Activated CD8-positive, alpha-beta memory T cell treated with anti-CD3 and anti-CD28 coated beads, Interleukin-2, amount 50 U/mL, for 24 hours (primary cell): Measurements from ENCODE around the gene CARNS1.
"Not testable (repeated sequence)": the region's sequence is repeated elsewhere in the genome, so short reads cannot be mapped to it uniquely, and the experiment has no call there.

Experiments
- DNase-seq: peaks from one replicate; pipeline ENCODE4 v3.0.0-alpha.2; 2020; ENCODE audit errors: extremely low read depth

CARNS1 gene

GRCh38 chr11:67396259-67396581 is 19.3 kb upstream of the CARNS1 start:
- no peak for DNase-seq

GRCh38 chr11:67396587-67397389 is 18.7 kb upstream of the CARNS1 start:
- no peak for DNase-seq

DNA sequence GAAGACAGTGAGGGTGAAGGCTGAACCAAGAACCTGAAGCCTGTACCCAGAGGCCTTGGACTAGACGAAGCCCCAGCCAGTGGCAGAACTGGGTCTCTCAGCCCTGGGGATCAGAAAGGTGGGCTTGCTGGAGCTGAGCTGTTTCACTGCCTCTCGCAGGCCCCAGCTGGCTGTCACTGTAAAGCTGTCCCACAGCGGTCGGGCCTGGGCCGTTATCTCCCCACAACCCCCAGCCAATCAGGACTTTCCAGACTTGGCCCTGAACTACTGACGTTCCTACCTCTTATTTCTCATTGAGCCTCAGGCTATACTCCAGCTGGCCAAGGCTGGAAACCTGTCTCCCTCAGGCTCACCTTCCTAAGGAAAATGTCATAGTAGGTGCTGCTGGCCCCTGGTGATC is 17.9 kb upstream of the CARNS1 start:
- DNase-seq, result no peak

GRCh38 chr11:67397986-67398660 is 17.4 kb upstream of the CARNS1 start:
- DNase-seq, result no peak

DNA sequence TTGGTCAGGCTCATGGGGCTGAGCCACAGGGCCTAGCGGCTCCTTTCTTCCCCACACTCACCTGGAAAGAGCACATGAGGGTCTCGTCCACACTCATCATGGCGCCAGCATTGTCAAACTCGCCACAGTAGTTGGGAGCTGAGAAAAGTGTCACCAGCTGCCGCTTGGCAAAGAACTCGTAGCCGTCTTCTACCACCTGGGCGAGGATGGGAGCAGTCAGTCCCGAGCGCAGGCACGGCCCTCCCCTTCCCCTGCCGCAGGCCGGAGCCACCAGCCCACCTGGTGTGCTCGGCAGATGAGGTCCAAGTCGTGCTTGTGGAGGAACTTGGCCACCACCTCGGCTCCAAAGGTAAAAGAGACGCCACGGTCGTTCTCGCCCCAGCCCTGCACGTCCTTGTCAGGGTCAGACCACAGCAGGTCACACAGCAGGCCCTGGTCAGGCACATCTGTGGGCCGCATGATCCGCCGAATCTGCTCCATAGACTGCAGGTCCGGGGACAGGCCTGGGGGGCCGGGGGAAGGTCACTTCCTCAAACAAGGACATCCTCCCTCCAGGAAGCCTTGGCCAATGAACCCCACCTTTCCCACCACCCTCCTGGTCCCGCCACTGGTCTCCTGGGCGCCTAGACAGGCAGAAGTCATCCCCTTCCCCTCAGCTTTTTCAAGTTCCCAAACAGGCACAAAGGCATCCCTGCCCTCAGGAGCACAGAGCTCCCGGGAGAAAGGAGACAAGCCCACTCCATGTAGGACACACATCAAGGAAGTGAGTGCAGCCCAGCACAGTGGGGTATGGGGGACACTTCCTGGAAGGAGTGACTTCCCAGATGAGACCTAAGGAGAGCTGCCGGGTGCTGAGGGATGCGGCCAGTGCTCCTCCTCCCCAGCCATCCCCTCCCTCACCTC is 16.6 kb upstream of the CARNS1 start:
- no peak for DNase-seq

- no peak for DNase-seq
Measured at GRCh38 chr11:67400251-67400941, 15.1 kb upstream of the CARNS1 start.

DNA sequence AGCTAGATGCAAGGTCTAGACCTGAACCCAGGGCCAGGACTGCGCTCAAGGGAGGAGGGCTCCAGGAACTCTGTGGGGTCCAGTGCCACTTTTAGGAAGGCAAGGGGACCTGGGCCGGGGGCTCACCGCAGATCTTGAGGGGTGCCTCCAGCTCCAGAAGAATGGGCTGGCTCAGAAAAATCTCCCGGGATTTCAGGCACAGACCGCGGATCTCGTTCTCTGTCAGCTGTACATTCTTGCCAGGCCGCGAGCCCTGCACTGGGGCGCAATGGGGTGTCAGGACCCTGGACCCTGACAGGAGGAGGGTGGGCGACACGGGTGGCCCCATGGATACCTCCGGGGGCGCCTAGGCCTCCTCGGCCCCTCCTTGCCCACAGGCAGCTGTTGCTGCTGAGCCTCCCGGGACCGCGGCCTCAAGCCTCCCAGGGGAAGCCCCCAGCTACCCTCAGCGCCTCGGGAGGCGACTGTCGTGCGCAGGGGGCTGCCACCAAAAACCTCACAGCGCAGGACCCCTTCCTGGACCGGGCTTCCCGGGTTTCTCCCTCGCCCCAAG is 14.5 kb upstream of the CARNS1 start:
- no peak for DNase-seq

- DNase-seq, result peak; percentile 70
Measured at GRCh38 chr11:67401495-67402191, 13.8 kb upstream of the CARNS1 start, which contains the start of gene PPP1CA. TSS of gene PPP1CA (minus strand) at chr11:67401858. CDS start at chr11:67401782, 76 bp downstream.

DNA sequence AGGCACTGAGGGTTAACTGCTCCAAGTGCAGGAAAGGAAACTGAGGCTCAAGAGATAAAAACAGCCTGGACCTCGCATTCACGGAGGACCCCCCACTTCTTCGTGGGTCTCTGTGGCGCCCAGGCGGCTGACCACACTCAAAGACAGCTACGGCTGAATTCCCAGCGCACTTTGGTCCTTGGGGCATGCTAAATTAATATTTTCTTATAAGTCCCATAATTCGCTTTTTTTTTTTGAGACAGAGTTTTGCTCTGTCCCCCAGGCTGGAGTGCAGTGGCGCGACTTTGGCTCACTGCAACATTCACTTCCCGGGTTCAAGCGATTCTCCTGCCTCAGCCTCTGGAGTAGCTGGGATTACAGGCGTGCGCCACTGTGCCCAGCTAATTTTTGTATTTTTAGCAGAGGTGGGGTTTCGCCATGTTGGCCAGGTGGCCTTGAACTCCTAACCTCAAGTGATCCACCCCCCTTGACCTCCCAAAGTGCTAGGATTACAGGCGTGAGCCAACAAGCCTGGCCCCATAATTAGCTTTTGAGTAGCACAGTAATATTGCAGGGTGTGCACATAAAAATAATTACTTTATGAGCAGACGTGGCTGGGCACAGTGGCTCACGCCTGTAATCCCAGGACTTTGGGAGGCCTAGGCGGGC is 13.2 kb upstream of the CARNS1 start:
- DNase-seq, result not testable (repeated sequence)

- DNase-seq, result not testable (repeated sequence)
Measured at GRCh38 chr11:67403085-67403484, 12.4 kb upstream of the CARNS1 start.

- DNase-seq, result no peak
Measured at GRCh38 chr11:67404515-67405195, 10.8 kb upstream of the CARNS1 start.

DNA sequence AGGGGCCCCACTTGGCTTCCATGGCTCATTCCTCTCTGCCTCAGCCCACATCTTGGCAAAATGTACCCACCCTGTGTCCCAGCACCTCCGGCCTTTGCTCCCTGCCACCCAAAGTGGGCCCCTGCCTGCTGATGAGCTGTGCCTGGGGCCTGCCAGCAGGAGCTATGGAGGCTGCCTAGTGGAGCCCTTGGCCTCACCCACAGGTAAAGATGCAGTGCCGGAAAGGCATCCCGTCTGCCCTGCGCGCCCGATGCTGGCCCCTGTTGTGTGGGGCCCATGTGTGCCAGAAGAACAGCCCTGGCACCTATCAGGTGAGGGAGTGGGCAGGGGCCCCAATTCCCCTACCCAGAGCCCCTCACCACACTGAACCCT is 10.3 kb upstream of the CARNS1 start:
- no peak for DNase-seq

DNA sequence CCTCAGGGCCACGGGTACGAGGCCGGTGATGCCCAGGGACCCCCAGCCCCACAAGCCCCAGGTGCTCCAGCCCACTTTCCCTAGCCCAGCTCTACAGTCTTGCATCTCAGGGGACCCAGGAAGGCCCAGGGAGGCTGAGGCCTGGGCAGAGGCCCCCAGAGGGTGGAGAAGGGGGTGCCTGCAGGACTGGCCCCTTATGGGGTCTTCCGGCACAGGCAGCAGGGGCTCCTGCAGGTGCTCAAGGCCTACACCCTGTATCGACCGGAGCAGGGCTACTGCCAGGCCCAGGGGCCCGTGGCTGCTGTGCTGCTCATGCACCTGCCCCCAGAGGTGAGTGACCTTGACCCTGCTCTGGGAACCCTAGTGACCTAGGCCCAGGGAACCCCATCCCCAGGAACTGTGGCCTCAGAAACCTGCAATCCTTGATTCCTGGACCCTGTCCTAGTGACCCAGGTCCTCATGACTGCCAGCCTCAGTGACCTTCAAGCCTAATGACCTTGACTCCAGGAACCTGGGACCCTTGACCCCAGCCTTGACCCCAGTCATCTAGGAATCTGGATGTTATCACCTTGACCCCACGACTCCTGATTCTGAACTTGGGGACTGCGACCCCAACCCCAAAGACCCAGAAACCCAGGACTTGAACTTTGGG is 9.7 kb upstream of the CARNS1 start:
- no peak for DNase-seq

- no peak for DNase-seq
Measured at GRCh38 chr11:67406420-67406968, 9.0 kb upstream of the CARNS1 start.

- no peak for DNase-seq
Measured at GRCh38 chr11:67406969-67407687, 8.3 kb upstream of the CARNS1 start.

DNA sequence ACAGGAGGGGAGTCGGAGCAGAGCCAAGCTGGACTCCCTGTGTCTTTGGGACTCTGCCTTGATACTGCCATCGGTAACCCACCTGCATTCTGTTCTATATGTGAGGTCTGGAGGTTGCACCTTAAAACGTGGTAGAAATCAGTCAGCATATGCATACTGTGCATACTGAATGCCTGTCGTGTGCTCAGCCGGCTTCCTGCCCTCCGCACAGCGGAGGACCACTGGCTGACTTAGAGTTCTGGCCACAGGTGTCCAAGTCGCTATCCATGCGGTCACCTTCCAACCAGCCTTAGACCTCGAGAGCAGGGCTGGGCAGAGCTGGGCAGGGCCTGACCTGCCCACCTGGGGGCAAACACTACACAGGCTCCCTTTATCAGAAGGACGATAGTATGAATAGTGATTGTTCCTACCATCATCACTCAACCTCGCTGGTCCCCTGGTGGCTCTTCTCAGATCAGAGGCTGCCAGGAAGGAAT is 7.8 kb upstream of the CARNS1 start:
- DNase-seq, result no peak

- DNase-seq, result no peak
Measured at GRCh38 chr11:67408437-67409200, 6.9 kb upstream of the CARNS1 start.
